Pancreas (tissue), 10 donors: Measurements from ENCODE around the gene SLC6A8. TPM values are rescaled to one million over a fixed set of nuclear protein-coding genes. Genes with fewer than 3 reads are reported as not detected.
A peak's percentile ranks its signal among the peaks of the same experiment; 100 is the strongest.

Experiments used
- ATAC-seq, 4 donors: fragments of 200-7000 bp; cut with Tn5 transposase; one replicate each; pipeline versions ENCODE4 v1.8.0 to v1.9.1; 2020; ENCODE audit warnings: mild to moderate bottlenecking in 4 of 4, moderate library complexity in 4 of 4
- DNase-seq, 6 donors: peaks; one replicate each; pipeline ENCODE4 v3.0.0-alpha.2; 2020
- FAIRE-seq: peaks from 2 replicates; lab custom pipeline; 2012; peaks lifted over from hg19 to GRCh38; lab: Jason Lieb, UNC
- H3K27ac ChIP-seq, 4 donors: fragments of 200-600 bp; sonication (generic); 1 replicate in 3 of 4; 2 replicates in 1 of 4; pipeline versions ENCODE4 v1.5.0 to v1.8.0; 2020
- H3K27me3 ChIP-seq, 4 donors: fragments of 200-600 bp; one replicate each; pipeline ENCODE4 v1.8.0; 2021
- H3K36me3 ChIP-seq, 3 donors: fragments of 200-600 bp; sonication (generic) in 1 of 3; one replicate each; pipeline versions ENCODE4 v1.5.0 to v1.8.0; 2020 to 2021
- H3K4me1 ChIP-seq, 3 donors: fragments of 200-600 bp; one replicate each; pipeline ENCODE4 v1.8.0; 2021
- H3K4me3 ChIP-seq, 4 donors: fragments of 200-600 bp; sonication (generic) in 2 of 4; one replicate each; pipeline versions ENCODE4 v1.5.0 to v1.8.0; 2020 to 2021
- H3K9me3 ChIP-seq, 4 donors: fragments of 200-600 bp; one replicate each; pipeline ENCODE4 v1.8.0; 2021
- WGBS, 2 donors: extraction: QIAGEN DNeasy Blood & Tissue Kit; methylation state at CpG; one replicate each; pipeline ENCODE4 v1.1.7; 2013; 5-methylcytosine and 5-hydroxymethylcytosine counted together
- intact Hi-C, 3 donors: fragments of 100-400 bp; cut with DNase I; formaldehyde crosslinking; loops; one replicate each; pipeline versions ENCODE4 v1.11.1 to v1.14.2; 2022
- polyA plus RNA-seq, 2 donors: library from polyadenylated mRNA; stranded (reverse); fragments of 200-250 nt; gene quantifications; one replicate each; pipeline ENCODE4 v1.2.3, GENCODE V29; 2013
- total RNA-seq, 6 donors: library from RNA; stranded (reverse); fragmentation: NEBNext Ultra II Directional in 4 of 6; extraction: Animal tissue kit (Norgen Biotek cat#: 25700) in 4 of 6; gene quantifications; one replicate each; pipeline versions ENCODE4 v1.2.1 to v1.2.4, GENCODE V29; 2021 to 2023
- TF ChIP-seq, protein P1 (sequence below), 4 donors: fragments of 200-600 bp; sonication (generic) in 3 of 4; IDR thresholded peaks; one replicate each; pipeline versions ENCODE4 v1.5.0 to v1.8.0; 2021; ENCODE audit warnings: antibody characterized with exemption in 4 of 4
- donor health status: healthy with polysubstance abuse.
- donor health status: DM: no; HTN: no; CAD: no; lungs with moderate emphysema.
- donor health status: DM: no; HTN: no; CAD: no.
- donor health status: control.
- donor health status: control.
- donor health status: Bipolar disorder and iron deficiency.
- donor health status: DM: yes; HTN: yes; CAD: no.
- donor health status: DM: no; HTN: no; CAD: no.
- donor health status: DM: no; HTN: no; CAD: no.
- donor health status: DM: yes; HTN: yes; CAD: no.

SLC6A8 gene
- total and polyA plus RNA-seq, 8 donors, result 8.4 to 15.8 (median 12.1) TPM

DNA sequence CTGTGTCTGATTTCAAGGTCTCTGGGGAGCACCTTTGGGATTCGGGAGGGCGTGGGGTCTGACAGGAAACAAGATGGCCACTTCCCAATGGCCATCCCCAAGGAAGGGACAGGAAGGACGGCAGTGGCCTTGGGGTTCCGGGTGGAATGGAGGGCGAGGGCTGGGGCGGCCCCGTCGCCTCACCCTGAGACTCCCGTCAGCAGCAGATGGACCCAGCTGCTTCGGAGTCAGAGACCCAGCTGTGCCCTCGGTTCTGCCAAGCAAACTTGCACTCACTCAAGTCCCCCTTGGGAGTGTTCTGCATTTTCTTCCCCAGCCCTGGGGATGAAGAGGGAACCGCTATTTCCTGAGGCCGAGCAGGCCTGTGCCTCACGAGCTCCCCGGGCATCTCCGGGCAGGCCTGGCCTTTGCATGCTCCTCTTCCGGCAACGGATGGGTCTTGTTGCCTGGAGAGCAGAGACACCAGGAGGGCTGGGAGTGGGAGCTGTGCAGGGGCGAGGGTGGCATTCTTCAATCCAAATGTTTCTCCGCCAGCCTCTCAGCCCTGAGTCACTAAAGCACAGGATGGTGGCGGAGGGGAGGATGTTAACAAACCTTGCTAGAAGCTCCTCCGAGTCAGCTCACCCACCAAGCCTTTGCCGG lies 47.6 kb upstream of the SLC6A8 start:
- peak in 2 of 6 donors; percentile 53 to 67 for DNase-seq
- TF ChIP-seq, protein P1, sequence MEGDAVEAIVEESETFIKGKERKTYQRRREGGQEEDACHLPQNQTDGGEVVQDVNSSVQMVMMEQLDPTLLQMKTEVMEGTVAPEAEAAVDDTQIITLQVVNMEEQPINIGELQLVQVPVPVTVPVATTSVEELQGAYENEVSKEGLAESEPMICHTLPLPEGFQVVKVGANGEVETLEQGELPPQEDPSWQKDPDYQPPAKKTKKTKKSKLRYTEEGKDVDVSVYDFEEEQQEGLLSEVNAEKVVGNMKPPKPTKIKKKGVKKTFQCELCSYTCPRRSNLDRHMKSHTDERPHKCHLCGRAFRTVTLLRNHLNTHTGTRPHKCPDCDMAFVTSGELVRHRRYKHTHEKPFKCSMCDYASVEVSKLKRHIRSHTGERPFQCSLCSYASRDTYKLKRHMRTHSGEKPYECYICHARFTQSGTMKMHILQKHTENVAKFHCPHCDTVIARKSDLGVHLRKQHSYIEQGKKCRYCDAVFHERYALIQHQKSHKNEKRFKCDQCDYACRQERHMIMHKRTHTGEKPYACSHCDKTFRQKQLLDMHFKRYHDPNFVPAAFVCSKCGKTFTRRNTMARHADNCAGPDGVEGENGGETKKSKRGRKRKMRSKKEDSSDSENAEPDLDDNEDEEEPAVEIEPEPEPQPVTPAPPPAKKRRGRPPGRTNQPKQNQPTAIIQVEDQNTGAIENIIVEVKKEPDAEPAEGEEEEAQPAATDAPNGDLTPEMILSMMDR (IDR thresholded peaks at IDR 0.05), result no peak
- H3K4me3 ChIP-seq, result no peak overlapping the region
- FAIRE-seq, result no peak
- H3K36me3 ChIP-seq, result no peaks in the 10 kb centered on the region
- no peak for ATAC-seq
- no peak overlapping the region for H3K27ac ChIP-seq
- intact Hi-C loops, result loop anchor here in 1 of 3 donors (10.0 kb wide), 1 partner anchor 85 kb away; no protein-coding TSS in a partner anchor
- 78 to 86% methylated on average over 23 of the region's 23 CpGs for WGBS, 2 donors
- no peaks in the 10 kb centered on the region for H3K9me3 ChIP-seq
- H3K4me1 ChIP-seq, result no peaks in the 10 kb centered on the region
- peaks cover 0 to 27% (median 3%) of the 10 kb centered on the region in 4 donors for H3K27me3 ChIP-seq

DNA sequence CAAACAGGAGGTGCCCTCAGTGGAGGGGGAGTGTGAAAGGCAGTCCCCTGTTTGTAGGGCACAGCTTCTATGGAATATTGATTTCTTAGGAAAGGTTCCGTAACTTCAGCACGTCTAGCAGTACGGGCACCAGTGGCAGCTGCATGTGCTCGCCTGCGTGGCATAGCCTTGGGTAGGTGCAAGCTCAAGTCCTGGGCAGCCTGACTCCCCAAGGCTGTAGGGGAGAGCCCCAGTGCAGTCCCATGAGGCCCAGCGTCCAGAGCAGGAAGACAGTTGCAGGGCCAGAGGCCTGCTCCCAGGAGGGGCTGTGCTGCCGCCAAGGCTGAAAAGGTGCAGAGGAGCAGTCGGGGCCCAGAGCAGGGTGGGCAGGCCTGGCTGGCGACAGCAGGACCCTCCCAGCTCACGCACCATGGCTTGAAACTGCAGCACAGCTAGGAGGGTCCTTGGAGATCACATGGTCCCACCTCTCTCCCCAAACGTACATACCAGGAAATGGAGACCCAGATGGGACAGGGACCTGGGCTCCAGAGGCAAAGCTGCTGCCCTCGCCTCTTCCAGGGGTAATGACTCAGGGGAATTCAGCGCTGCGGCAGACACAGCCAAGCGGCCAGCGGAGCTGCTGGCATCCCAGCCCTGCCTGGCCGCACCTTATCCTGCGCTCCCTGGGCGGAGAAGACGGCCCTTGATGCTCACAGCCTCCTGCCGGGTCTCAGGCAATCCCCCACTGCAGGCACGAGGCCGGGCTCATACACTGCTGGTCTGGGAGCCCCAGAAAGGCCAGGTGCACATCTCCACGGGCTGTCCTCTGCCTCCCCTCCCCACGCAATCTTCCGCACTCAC lies 46.8 kb upstream of the SLC6A8 start:
- Histone ChIP-seq H3K36me3 (no peaks in the 10 kb centered on the region), H3K9me3 (no peaks in the 10 kb centered on the region), H3K4me1 (no peaks in the 10 kb centered on the region), H3K27me3 (peaks cover 0 to 28% (median 5%) of the 10 kb centered on the region in 4 donors), H3K4me3 (no peak overlapping the region), H3K27ac (no peak overlapping the region)
- ATAC-seq (no peak), DNase-seq (peak in 3 of 6 donors; percentile 8 to 60 (median 52)), FAIRE-seq (no peak)
- intact Hi-C loops, result loop anchor here in 1 of 3 donors (10.0 kb wide), 1 partner anchor 86 kb away; no protein-coding TSS in a partner anchor
- TF ChIP-seq, protein P1 (IDR thresholded peaks at IDR 0.05), result no peak
- 54 to 60% methylated on average over 26 of the region's 26 CpGs for WGBS, 2 donors

DNA sequence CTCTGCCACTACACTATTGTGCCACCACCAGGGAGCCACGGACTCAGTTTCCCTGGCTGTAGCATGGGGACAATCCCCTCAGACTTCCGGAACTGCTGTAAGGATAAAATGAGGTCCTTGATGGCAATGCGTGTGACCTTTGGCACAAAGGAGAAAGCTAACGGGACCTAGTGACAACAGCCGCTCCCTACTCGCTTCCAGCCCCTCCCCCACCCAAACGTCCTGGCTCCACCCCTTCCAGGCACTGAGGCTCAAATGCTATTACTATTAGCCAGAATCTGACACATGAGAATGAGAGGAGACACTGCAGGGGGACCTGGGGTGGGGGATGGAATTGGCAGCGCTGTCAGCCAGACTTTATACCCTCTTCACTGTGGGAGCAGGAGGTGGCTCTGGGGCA lies 46.1 kb upstream of the SLC6A8 start:
- intact Hi-C loops, result loop anchor here in 1 of 3 donors (10.0 kb wide), 1 partner anchor 87 kb away; no protein-coding TSS in a partner anchor
- Histone ChIP-seq H3K27ac (no peak overlapping the region), H3K36me3 (no peaks in the 10 kb centered on the region), H3K4me3 (no peak overlapping the region), H3K27me3 (peaks cover 0 to 35% (median 5%) of the 10 kb centered on the region in 4 donors), H3K4me1 (no peaks in the 10 kb centered on the region), H3K9me3 (no peaks in the 10 kb centered on the region)
- FAIRE-seq (no peak), DNase-seq (no peak), ATAC-seq (no peak)
- TF ChIP-seq, protein P1 (IDR thresholded peaks at IDR 0.05), result no peak
- 10 to 21% methylated on average over 8 of the region's 8 CpGs for WGBS, 2 donors

DNA sequence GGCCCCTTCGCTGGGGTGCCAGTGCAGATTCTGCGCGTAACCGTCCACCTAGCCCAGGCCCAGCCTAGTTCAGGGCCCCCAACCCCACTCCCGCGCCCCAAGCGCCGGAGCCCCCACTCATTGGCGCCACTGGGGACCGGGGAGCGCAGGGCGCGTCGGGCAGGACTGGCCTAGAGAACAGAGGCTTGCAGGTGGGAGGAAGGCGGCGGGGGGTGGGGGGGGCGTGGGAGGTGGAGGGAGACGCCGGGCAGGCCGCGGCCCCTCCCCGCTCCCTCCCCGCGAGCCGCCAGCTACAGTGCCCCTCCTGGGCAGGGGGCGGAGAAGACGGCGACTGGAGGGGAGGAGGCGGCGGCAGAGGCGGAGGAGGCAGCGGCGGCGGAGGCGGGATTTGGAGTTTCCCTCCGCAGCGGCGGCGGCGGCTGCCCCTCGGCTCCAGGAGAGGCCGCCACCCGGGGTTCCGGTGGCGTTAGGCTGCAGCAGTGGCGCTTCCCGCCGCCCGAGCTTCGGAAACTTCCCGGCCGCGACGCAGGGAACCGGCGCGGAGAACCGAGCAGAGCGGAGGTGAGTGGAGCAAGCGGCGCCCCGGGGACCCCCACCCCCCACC lies 45.6 kb upstream of the SLC6A8 start:
- Histone ChIP-seq H3K4me1 (no peaks in the 10 kb centered on the region), H3K27ac (no peak overlapping the region), H3K27me3 (peaks cover 0 to 36% (median 5%) of the 10 kb centered on the region in 4 donors), H3K36me3 (no peaks in the 10 kb centered on the region), H3K4me3 (peak overlapping the region in 1 of 4 donors; percentile 10), H3K9me3 (no peaks in the 10 kb centered on the region)
- TF ChIP-seq, protein P1 (IDR thresholded peaks at IDR 0.05), result no peak
- DNase-seq (peak in 4 of 6 donors; percentile 7 to 62 (median 34)), ATAC-seq (peak in 2 of 4 donors; percentile 11 to 12), FAIRE-seq (no peak)
- intact Hi-C loops, result loop anchor here in 1 of 3 donors (10.0 kb wide), 1 partner anchor 87 kb away; no protein-coding TSS in a partner anchor
- WGBS, 2 donors, result 1 to 17% methylated on average over 36 to 48 of the region's 62 CpGs
